ENCODE data around the gene DDX10. TPM values are rescaled to one million over a fixed set of nuclear protein-coding genes. Genes with fewer than 3 reads are reported as not detected.

Gene DDX10
- total and polyA plus RNA-seq, 2 donors, result 15.9 to 28.1 TPM

GRCh38 chr11:108873310-108873709 lies 208.4 kb downstream of the DDX10 start:
- H3K4me1 ChIP-seq (ENCODE audit: insufficient read depth), result no peaks in the 10 kb centered on the region
- H3K4me3 ChIP-seq (ENCODE audit: low read depth, low read length), result no peak overlapping the region
- no peaks in the 10 kb centered on the region for H3K36me3 ChIP-seq (ENCODE audit: insufficient read depth)
- H3K27ac ChIP-seq (ENCODE audit: low read depth), result no peak overlapping the region
- WGBS, result 83% methylated on average over 2 of the region's 2 CpGs
- no peak for DNase-seq (ENCODE audit: extremely low spot score)

GRCh38 chr11:108873941-108874340 lies 209.1 kb downstream of the DDX10 start:
- no peaks in the 10 kb centered on the region for H3K4me1 ChIP-seq (ENCODE audit: insufficient read depth)
- no peak overlapping the region for H3K4me3 ChIP-seq (ENCODE audit: low read depth, low read length)
- H3K36me3 ChIP-seq (ENCODE audit: insufficient read depth), result no peaks in the 10 kb centered on the region
- no peak for DNase-seq (ENCODE audit: extremely low spot score)
- H3K27ac ChIP-seq (ENCODE audit: low read depth), result no peak overlapping the region
- WGBS, result 96% methylated on average over 4 of the region's 4 CpGs

DNA sequence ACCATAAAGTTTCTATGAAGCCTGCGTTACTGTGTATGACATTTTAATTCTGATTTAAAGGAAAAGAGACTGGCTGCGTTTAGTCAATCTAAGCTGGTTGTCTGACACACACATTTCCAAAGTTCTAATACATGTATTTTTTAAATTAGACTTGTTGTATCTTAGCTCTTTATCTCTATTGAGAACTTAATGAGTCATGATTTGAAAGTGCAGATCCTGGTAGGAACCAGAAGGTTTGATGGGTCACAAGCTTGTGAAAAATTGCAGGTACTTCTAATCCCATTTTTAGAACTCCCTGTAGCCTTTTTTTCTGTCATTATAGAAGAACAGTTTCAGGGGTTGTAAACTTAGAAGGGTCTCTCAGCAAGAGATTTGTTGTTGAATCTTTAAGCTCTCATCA lies 210.3 kb downstream of the DDX10 start:
- Histone ChIP-seq H3K27ac (ENCODE audit: low read depth) (no peak overlapping the region), H3K4me3 (ENCODE audit: low read depth, low read length) (no peak overlapping the region), H3K4me1 (ENCODE audit: insufficient read depth) (no peaks in the 10 kb centered on the region), H3K36me3 (ENCODE audit: insufficient read depth) (no peaks in the 10 kb centered on the region)
- WGBS, result 91% methylated on average over 2 of the region's 2 CpGs
- no peak for DNase-seq (ENCODE audit: extremely low spot score)

DNA sequence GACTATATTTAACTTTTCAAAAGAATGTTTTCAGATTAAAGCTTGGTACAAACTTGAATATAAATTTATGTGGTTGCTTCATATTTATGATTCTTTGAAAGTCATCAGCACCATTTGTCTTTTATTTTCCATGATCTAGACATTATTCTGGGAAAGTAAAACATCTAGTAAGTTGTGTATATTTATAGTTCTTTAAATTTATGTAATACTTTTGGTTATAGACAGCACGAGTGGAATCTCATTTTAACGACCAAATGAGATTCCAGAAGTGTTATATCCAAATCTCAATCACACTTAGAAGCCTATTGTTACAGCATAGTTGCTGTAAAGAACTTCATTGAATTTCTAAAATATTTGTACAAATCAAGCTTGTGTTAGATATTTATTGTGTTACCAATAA lies 212.3 kb downstream of the DDX10 start:
- 61% methylated on average over 2 of the region's 2 CpGs for WGBS
- no peak overlapping the region for H3K4me3 ChIP-seq (ENCODE audit: low read depth, low read length)
- H3K27ac ChIP-seq (ENCODE audit: low read depth), result no peak overlapping the region
- DNase-seq (ENCODE audit: extremely low spot score), result no peak
- H3K36me3 ChIP-seq (ENCODE audit: insufficient read depth), result no peaks in the 10 kb centered on the region
- H3K4me1 ChIP-seq (ENCODE audit: insufficient read depth), result no peaks in the 10 kb centered on the region

DNA sequence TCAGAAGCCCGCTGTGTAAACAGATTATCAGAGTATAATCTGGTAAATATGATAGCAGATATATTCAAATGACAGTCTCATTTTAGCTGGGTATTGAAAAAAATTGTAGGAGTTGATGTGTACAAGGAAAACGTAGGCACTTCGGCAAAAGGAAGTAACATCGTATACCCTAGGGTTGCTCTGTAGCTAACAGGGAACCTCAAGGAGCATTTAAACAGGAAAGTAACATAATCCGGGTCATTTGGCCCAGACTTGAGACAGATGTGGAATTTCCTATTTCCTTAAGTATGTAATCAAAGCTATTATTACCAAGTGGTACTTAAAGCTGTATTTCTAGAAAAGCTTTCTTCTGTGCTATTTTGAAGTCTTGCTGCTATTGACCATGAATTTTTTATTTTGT lies 215.6 kb downstream of the DDX10 start:
- Histone ChIP-seq H3K27ac (ENCODE audit: low read depth) (no peak overlapping the region), H3K4me3 (ENCODE audit: low read depth, low read length) (no peak overlapping the region), H3K36me3 (ENCODE audit: insufficient read depth) (no peaks in the 10 kb centered on the region), H3K4me1 (ENCODE audit: insufficient read depth) (no peaks in the 10 kb centered on the region)
- no peak for DNase-seq (ENCODE audit: extremely low spot score)
- 61% methylated on average over 5 of the region's 5 CpGs for WGBS

- H3K36me3 ChIP-seq (ENCODE audit: insufficient read depth), result no peaks in the 10 kb centered on the region
- no peaks in the 10 kb centered on the region for H3K4me1 ChIP-seq (ENCODE audit: insufficient read depth)
- H3K27ac ChIP-seq (ENCODE audit: low read depth), result no peak overlapping the region
- H3K4me3 ChIP-seq (ENCODE audit: low read depth, low read length), result no peak overlapping the region
- no peak for DNase-seq (ENCODE audit: extremely low spot score)
Measured at GRCh38 chr11:108881131-108881530, 216.3 kb downstream of the DDX10 start.

- H3K27ac ChIP-seq (ENCODE audit: low read depth), result no peak overlapping the region
- H3K4me1 ChIP-seq (ENCODE audit: insufficient read depth), result no peaks in the 10 kb centered on the region
- WGBS, result 82% methylated on average over 5 of the region's 5 CpGs
- H3K36me3 ChIP-seq (ENCODE audit: insufficient read depth), result no peaks in the 10 kb centered on the region
- DNase-seq (ENCODE audit: extremely low spot score), result no peak
- no peak overlapping the region for H3K4me3 ChIP-seq (ENCODE audit: low read depth, low read length)
Measured at GRCh38 chr11:108882211-108882831, 217.5 kb downstream of the DDX10 start.

DNA sequence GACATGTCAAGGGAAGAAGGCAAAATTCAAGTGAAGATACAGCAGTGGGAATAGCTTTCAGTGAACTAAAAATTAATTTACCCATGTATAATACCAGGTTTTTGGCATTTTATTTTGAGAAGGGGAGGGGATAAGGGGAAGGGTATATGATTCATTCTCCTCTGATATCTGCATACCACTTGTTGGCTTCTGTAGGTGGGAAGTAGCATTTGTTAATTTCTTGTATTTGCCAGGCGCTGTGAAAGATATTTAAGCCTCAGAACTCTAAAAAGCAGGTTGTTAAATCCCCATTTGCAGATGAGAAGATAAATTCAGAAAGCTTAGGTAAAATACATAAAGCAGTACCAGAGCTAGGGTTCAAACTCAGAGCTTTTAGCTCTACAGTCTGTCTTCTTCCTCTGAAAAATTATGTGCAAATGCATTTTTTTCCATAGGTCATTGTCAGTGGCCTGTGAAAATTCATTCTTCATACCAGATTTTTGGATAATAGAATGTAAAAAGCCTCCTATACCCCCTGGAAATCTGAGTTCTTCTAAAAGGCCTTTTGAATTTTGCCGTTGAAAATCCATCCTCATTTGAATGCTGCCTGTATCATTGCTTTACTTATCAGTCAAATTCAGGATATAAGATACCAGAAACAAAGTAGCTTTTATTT lies 221.3 kb downstream of the DDX10 start:
- no peaks in the 10 kb centered on the region for H3K4me1 ChIP-seq (ENCODE audit: insufficient read depth)
- H3K4me3 ChIP-seq (ENCODE audit: low read depth, low read length), result no peak overlapping the region
- WGBS, result 80% methylated on average over 2 of the region's 2 CpGs
- DNase-seq (ENCODE audit: extremely low spot score), result no peak
- no peak overlapping the region for H3K27ac ChIP-seq (ENCODE audit: low read depth)
- no peaks in the 10 kb centered on the region for H3K36me3 ChIP-seq (ENCODE audit: insufficient read depth)

- no peaks in the 10 kb centered on the region for H3K36me3 ChIP-seq (ENCODE audit: insufficient read depth)
- 57% methylated on average over 2 of the region's 2 CpGs for WGBS
- H3K4me3 ChIP-seq (ENCODE audit: low read depth, low read length), result no peak overlapping the region
- no peak for DNase-seq (ENCODE audit: extremely low spot score)
- H3K27ac ChIP-seq (ENCODE audit: low read depth), result no peak overlapping the region
- no peaks in the 10 kb centered on the region for H3K4me1 ChIP-seq (ENCODE audit: insufficient read depth)
Measured at GRCh38 chr11:108886660-108887009, 221.8 kb downstream of the DDX10 start.

DNA sequence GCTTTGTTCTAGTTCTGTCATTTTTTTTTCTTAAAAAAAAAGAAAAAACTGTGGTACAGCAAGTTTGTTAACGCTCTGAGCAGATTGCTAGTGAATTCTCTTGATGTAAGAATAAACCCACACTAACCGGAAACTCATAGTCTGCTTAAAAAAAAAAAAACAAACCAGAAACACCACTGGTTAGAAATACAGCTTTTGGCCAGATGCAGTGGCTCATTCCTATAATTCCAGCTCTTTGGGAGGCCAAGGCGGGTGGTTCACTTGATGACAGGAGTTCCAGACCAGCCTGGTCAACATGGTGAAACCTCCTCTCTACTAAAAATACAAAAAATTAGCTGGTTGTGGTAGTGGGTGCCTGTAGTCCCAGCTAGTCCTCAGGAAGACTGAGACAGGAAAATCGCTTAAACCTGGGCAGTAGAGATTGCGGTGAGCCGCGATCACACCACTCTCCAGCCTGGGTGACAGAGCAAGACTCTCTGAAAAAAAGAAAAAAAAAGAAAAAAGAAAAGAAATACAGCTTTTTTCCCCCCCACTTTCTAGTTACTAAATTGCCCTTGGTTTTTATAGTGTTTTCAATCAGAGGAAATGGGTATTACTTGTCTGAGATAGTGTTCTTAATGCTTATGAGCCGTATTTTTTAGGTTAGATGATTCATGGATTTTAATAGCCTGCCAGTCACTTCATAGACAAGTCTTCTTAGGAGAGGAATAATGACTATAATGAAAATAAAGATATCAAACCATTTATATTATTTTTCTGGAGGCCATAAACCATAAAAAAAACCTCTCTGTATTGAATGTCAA lies 222.8 kb downstream of the DDX10 start:
- no peak overlapping the region for H3K4me3 ChIP-seq (ENCODE audit: low read depth, low read length)
- DNase-seq (ENCODE audit: extremely low spot score), result no peak

GRCh38 chr11:108890482-108891105 lies 225.7 kb downstream of the DDX10 start:
- no peak overlapping the region for H3K27ac ChIP-seq (ENCODE audit: low read depth)
- 68% methylated on average over 5 of the region's 5 CpGs for WGBS
- H3K36me3 ChIP-seq (ENCODE audit: insufficient read depth), result no peaks in the 10 kb centered on the region
- H3K4me1 ChIP-seq (ENCODE audit: insufficient read depth), result no peaks in the 10 kb centered on the region
- DNase-seq (ENCODE audit: extremely low spot score), result no peak
- H3K4me3 ChIP-seq (ENCODE audit: low read depth, low read length), result no peak overlapping the region

More for the DNA sequence above, 222.8 kb downstream of the DDX10 start:
- H3K36me3 ChIP-seq (ENCODE audit: insufficient read depth), result no peaks in the 10 kb centered on the region
- no peak overlapping the region for H3K27ac ChIP-seq (ENCODE audit: low read depth)
- 93% methylated on average over 8 of the region's 8 CpGs for WGBS
- no peaks in the 10 kb centered on the region for H3K4me1 ChIP-seq (ENCODE audit: insufficient read depth)

- Histone ChIP-seq H3K4me3 (ENCODE audit: low read depth, low read length) (no peak overlapping the region), H3K36me3 (ENCODE audit: insufficient read depth) (no peaks in the 10 kb centered on the region), H3K27ac (ENCODE audit: low read depth) (no peak overlapping the region), H3K4me1 (ENCODE audit: insufficient read depth) (no peaks in the 10 kb centered on the region)
- WGBS, result 75% methylated on average over 2 of the region's 2 CpGs
- no peak for DNase-seq (ENCODE audit: extremely low spot score)
Measured at GRCh38 chr11:108891143-108891542, 226.3 kb downstream of the DDX10 start.

DNA sequence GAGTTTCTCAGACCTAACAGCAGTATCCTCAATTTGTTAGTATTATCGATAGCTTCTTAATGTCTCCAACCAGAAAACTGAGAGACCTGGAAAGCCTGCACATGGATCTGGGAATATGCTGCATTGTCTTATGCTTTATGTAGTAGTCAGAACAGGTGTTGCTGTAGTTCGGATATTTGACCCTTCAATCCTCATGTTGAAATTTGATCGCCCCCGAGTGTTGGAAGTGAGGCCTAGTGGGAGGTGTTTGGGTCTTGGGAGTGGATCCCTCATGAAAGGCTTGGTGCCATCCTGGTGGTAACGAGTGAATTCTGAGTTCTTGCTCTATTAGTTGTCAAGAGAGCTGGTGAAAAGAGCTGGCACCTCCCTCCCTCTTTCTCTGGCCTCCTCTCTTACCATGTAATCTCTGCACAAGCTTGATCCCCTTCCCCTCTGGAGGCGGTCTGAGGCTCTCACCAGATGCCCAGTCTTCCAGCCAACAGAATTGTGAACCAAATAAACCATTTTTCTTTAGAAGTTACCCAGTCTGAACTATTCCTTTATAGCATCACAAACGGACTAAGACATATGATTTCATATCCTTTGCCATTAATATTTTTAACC lies 227.1 kb downstream of the DDX10 start:
- Histone ChIP-seq H3K36me3 (ENCODE audit: insufficient read depth) (no peaks in the 10 kb centered on the region), H3K27ac (ENCODE audit: low read depth) (no peak overlapping the region), H3K4me1 (ENCODE audit: insufficient read depth) (no peaks in the 10 kb centered on the region), H3K4me3 (ENCODE audit: low read depth, low read length) (no peak overlapping the region)
- DNase-seq (ENCODE audit: extremely low spot score), result no peak
- WGBS, result 94% methylated on average over 7 of the region's 7 CpGs

All from urinary bladder (tissue), 4 donors.